Esophagus mucosa (tissue), 1 donor: Measurements from ENCODE around the gene CDKL5. TPM values are rescaled to one million over a fixed set of nuclear protein-coding genes. Genes with fewer than 3 reads are reported as not detected.
A peak's percentile ranks its signal among the peaks of the same experiment; 100 is the strongest.
"Not testable (repeated sequence)": the region's sequence is repeated elsewhere in the genome, so short reads cannot be mapped to it uniquely, and the experiment has no call there.

Source experiments
- ATAC-seq: fragments of 200-7000 bp; cut with Tn5 transposase; one replicate; pipeline ENCODE4 v1.9.1; 2020
- total RNA-seq: library from RNA; stranded (reverse); gene quantifications from one replicate; pipeline ENCODE4 v1.2.4, GENCODE V29; 2023
- donor health status: DM: yes; HTN: yes; CAD: no.

The CDKL5 gene
- total RNA-seq, 1 donor from 2014 or later = 8.7 TPM

GRCh38 chrX:18578546-18578945 lies 153.1 kb downstream of the CDKL5 start:
- ATAC-seq = no peak

GRCh38 chrX:18579495-18579894 lies 154.1 kb downstream of the CDKL5 start:
- no peak for ATAC-seq

GRCh38 chrX:18582910-18583493 lies 157.6 kb downstream of the CDKL5 start:
- ATAC-seq = no peak

GRCh38 chrX:18589292-18589691 lies 163.9 kb downstream of the CDKL5 start:
- ATAC-seq = not testable (repeated sequence)

- ATAC-seq = no peak
Observed at GRCh38 chrX:18591834-18592233, 166.4 kb downstream of the CDKL5 start.

- no peak for ATAC-seq
Observed at GRCh38 chrX:18594079-18594478, 168.7 kb downstream of the CDKL5 start.

GRCh38 chrX:18596096-18596495 lies 170.7 kb downstream of the CDKL5 start:
- no peak for ATAC-seq

GRCh38 chrX:18598413-18598812 lies 173.0 kb downstream of the CDKL5 start:
- no peak for ATAC-seq

GRCh38 chrX:18607966-18608365 lies 182.6 kb downstream of the CDKL5 start:
- no peak for ATAC-seq

- no peak for ATAC-seq
Observed at GRCh38 chrX:18613930-18614639, 188.7 kb downstream of the CDKL5 start.

- ATAC-seq = peak; percentile 38
Observed at GRCh38 chrX:18616688-18617406, 191.4 kb downstream of the CDKL5 start.

- ATAC-seq = peak; percentile 88
Observed at GRCh38 chrX:18617407-18617750, 192.0 kb downstream of the CDKL5 start.

GRCh38 chrX:18619288-18619687 lies 193.9 kb downstream of the CDKL5 start:
- ATAC-seq = no peak

GRCh38 chrX:18620349-18620748 lies 194.9 kb downstream of the CDKL5 start:
- no peak for ATAC-seq

- no peak for ATAC-seq
Observed at GRCh38 chrX:18624599-18624998, 199.2 kb downstream of the CDKL5 start.

- no peak for ATAC-seq
Observed at GRCh38 chrX:18630934-18631333, 205.5 kb downstream of the CDKL5 start.

GRCh38 chrX:18638398-18638797 lies 213.0 kb downstream of the CDKL5 start:
- no peak for ATAC-seq

GRCh38 chrX:18639280-18639679 lies 213.9 kb downstream of the CDKL5 start:
- no peak for ATAC-seq

GRCh38 chrX:18640686-18641085 lies 215.3 kb downstream of the CDKL5 start:
- no peak for ATAC-seq

GRCh38 chrX:18643243-18643642 lies 217.8 kb downstream of the CDKL5 start:
- no peak for ATAC-seq

GRCh38 chrX:18643853-18644252 lies 218.4 kb downstream of the CDKL5 start:
- ATAC-seq = no peak

GRCh38 chrX:18647621-18648020 lies 222.2 kb downstream of the CDKL5 start:
- ATAC-seq = no peak

GRCh38 chrX:18649498-18649951 lies 224.1 kb downstream of the CDKL5 start:
- ATAC-seq = no peak

- ATAC-seq = no peak
Observed at GRCh38 chrX:18650662-18651061, 225.3 kb downstream of the CDKL5 start.
